Activated gamma-delta T cell (primary cell): ENCODE results near the gene ELOVL6.
"Not testable (repeated sequence)": the region's sequence is repeated elsewhere in the genome, so short reads cannot be mapped to it uniquely, and the experiment has no call there.

ENCODE experiments used
- DNase-seq: peaks from one replicate; lab custom pipeline; 2025; lab: John Stamatoyannopoulos, UW

The ELOVL6 gene

DNA sequence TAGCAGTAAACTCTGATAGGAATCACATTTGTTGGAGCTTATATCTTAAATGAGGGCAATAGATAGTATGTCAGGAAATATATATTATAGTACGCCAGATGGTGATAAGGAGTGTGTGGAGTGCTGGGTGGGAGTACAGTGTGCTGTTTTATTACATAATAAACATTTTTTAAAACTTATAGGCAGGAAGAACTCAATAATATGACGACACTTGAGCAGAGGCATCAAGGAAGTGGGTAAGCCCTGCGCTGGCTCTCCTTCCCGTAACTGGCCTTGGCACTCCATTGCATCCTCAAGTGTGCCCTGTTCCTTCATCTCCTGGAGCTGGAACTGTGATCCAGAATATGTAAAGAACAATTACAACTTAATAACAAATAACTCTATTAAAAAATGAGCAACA is 123.8 kb downstream of the ELOVL6 start:
- DNase-seq: no peak

GRCh38 chr4:110073053-110073845 is 125.2 kb downstream of the ELOVL6 start:
- DNase-seq: no peak

GRCh38 chr4:110071466-110071865 is 126.9 kb downstream of the ELOVL6 start:
- no peak for DNase-seq

DNA sequence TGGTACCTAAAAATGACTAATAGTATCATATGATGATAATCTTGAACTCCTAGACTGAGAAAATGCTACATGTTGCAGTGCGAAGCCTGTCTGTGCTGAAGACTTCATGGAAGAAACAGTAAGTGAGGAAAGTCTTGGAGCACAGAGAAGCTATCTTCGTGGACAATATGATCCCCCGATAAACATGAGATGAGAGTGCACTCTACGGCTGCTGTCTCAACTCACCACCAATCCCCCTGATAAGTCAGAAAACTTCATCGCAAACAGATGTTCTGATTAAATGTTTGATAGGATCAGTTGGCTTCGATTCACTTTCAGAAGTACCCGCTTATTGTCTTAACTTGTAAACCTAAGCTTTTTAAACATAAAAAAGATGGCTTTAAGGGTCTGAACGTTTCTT is 130.2 kb downstream of the ELOVL6 start:
- no peak for DNase-seq

GRCh38 chr4:110064934-110065333 is 133.5 kb downstream of the ELOVL6 start:
- DNase-seq: no peak

DNA sequence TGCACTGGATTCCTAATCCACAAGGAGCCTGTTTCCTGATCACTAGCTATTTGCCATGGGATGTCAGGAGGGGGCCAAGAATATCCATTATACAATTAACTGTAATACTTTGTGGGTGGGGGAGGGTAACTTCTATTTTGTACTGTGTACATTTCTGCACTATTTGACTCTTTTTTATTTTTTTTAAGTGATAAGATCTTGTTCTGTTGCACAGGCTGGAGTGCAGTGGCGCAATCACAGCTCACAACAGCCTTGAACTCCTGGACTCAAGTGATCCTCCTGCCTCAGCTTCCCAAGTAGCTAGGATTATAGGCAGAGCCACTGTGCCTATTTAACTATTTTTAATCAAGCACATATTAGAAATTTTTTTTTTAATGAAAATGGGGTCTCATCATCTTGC is 134.1 kb downstream of the ELOVL6 start:
- DNase-seq: no peak

DNA sequence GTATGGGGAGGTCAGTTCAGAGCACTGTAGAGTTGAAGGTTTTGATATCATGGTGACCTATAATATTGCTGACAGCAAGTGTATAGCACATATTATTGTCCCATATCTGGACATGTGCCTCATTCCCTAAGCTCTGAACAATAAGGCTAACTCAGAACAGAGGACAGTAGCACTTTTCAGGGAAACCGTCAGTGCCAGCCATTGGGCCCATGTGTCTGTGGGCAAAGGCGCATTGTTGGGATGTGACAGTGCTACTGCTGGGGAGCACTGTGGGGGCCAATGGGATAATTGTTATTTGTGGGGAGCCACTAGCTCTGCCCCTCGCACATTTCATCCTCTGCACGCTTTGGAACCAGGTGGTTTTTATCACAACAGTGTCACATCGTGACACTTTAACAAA is 136.2 kb downstream of the ELOVL6 start:
- DNase-seq: no peak

DNA sequence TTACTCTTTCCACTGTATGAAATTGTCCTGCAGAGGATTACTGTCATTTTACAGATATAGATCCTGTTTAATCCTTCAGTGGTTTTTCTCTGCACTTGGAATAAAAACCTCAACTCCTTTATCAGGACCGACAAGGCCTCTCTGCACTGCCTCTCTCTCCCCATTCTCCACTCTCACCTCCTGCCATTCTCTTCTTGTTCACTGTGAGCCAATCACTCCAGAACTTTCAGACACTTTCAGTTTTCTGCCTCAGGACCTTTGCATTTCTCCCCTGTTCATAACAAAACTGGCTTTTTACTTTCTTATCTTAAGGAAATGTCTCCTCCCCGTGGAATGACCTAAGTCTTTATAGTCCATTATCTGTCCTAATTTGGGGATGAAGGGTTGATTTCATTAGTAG is 137.3 kb downstream of the ELOVL6 start:
- no peak for DNase-seq

DNA sequence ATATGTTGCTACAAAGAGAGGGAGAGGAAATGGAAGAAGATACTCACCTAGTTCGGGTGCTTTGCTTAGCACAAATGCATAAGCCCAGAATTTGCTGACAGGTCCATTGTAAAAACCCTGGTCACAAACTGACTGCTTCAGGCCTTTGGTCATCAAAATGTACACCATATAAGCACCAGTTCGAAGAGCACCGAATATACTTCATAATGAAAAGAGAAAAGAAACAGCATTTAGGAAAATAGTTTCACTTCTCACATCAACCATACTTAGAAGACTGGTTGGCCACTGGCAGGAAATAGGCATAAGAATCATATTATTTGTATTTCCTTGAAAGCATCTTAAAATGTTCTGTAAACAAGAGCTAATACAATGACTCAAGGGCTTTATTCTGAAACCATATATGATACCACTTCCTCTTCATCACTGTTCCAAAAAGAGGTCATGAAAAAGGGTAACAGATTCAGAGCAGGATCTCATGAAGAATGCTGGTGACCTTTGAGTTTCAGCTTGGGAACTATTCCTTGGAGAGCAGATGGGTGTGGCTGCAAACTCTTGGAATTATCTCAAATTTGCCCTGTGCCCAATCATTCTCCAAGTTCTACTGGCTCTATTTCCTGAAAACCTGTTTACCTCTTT is 138.7 kb downstream of the ELOVL6 start:
- DNase-seq: no peak

GRCh38 chr4:110058677-110059076 is 139.7 kb downstream of the ELOVL6 start:
- no peak for DNase-seq

- DNase-seq: no peak
Measured at GRCh38 chr4:110055158-110055768, 143.2 kb downstream of the ELOVL6 start.

- DNase-seq: no peak
Measured at GRCh38 chr4:110049951-110050925, 148.2 kb downstream of the ELOVL6 start.

DNA sequence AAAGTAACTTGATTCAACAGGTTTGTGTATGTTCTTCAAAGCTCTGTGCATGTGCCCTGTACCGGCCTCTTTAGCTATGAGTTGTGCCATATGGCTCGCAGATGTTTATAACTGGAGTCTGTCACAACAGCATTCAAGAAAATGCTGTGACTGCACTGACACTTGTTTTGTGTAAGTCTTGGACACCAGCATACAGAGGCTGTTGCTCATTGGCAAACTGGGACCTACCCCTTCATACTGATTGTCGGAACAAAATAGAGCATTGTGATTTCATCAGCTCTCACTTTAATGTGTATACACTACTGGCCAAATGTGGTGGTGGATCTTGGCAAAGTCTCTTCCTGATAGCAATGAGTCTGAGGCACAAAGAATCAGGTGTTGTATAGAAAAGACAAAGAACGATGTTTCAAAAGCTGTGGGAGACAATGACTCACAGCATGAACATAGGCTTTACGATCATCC is 151.8 kb downstream of the ELOVL6 start:
- no peak for DNase-seq

GRCh38 chr4:110042545-110043517 is 155.6 kb downstream of the ELOVL6 start:
- DNase-seq: no peak

DNA sequence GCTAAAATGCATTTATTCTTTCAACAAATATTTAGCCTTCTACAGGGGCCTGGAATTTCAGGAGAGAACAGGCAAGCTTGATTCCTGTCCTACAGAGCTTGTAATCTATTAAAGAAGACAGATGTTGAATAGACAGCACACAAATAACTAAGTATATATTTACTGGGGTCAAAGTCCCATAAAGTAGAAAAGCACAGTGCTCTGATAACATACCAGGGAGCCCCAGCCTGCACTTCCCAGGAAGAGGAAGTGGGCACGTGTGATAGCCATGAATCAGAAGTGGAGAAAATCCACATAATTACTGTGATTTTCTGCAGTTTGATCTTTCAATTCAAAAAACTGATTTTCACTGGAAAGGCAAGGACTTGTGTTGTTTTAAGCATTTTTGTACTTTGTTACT is 156.7 kb downstream of the ELOVL6 start:
- no peak for DNase-seq

- DNase-seq: not testable (repeated sequence)
Measured at GRCh38 chr4:110039164-110039563, 159.3 kb downstream of the ELOVL6 start.

DNA sequence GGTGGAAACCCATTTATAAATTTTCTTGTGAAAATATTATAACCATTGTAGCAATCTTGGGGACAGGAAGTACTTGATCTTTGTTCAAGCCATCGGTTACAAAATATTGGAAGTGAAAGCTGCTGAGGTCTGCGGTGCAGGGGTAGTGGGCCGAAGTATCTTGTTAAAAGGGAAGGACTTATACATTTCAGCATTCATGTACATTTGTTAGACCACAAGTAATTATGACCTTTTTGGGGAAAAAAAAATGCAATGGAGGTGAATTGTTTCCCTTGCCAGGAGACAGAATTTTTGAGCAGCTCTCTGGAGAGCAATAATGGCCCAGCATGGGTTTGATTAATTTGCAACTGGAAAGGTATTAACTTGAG is 164.4 kb downstream of the ELOVL6 start:
- no peak for DNase-seq

- DNase-seq: no peak
Measured at GRCh38 chr4:110033355-110034025, 164.9 kb downstream of the ELOVL6 start.

- DNase-seq: no peak
Measured at GRCh38 chr4:110032603-110033002, 165.8 kb downstream of the ELOVL6 start.

DNA sequence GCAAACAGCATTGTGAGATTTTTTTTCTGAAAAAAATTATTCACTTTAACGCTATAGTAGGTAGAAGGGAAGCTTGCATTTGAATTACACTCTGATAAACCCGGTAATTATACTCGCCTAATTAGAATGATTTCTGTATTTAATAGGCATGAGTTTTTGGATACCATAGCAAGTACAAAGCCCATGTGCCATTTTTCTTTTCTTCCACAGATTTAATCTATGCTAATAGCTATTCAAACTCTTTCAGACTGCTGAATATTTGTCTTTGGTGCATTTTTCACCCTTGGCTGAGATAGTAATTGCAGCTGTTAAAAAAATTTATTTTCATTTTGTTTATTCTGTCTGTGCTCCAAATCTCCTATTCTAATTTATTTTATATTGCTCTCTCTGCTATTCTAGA is 172.7 kb downstream of the ELOVL6 start:
- no peak for DNase-seq
